Measurements from ENCODE around the gene NDC80.

NDC80 gene

GRCh38 chr18:2617401-2617998 lies 46.1 kb downstream of the NDC80 start:
- no peak for TF ChIP-seq CTCF (conservative IDR thresholded peaks at IDR 0.05; ENCODE audit: low read depth, low read length)
- H3K4me3 ChIP-seq (ENCODE audit: low read length) = no peak overlapping the region
- DNase-seq (ENCODE audit: low read depth) = no peak

- no peak for DNase-seq (ENCODE audit: low read depth)
- TF ChIP-seq CTCF (conservative IDR thresholded peaks at IDR 0.05; ENCODE audit: low read depth, low read length) = no peak
Measured at GRCh38 chr18:2618009-2618408, 46.7 kb downstream of the NDC80 start.

GRCh38 chr18:2625217-2625616 lies 53.9 kb downstream of the NDC80 start:
- TF ChIP-seq CTCF (conservative IDR thresholded peaks at IDR 0.05; ENCODE audit: low read depth, low read length) = no peak
- DNase-seq (ENCODE audit: low read depth) = no peak
- H3K4me3 ChIP-seq (ENCODE audit: low read length) = no peak overlapping the region

More at GRCh38 chr18:2618009-2618408, 46.7 kb downstream of the NDC80 start:
- no peak overlapping the region for H3K4me3 ChIP-seq (ENCODE audit: low read length)

GRCh38 chr18:2627821-2628276 lies 56.5 kb downstream of the NDC80 start:
- no peak for DNase-seq (ENCODE audit: low read depth)
- no peak overlapping the region for H3K4me3 ChIP-seq (ENCODE audit: low read length)
- TF ChIP-seq CTCF (conservative IDR thresholded peaks at IDR 0.05; ENCODE audit: low read depth, low read length) = no peak

- no peak overlapping the region for H3K4me3 ChIP-seq (ENCODE audit: low read length)
- TF ChIP-seq CTCF (conservative IDR thresholded peaks at IDR 0.05; ENCODE audit: low read depth, low read length) = no peak
- no peak for DNase-seq (ENCODE audit: low read depth)
Measured at GRCh38 chr18:2629003-2629402, 57.6 kb downstream of the NDC80 start.

- TF ChIP-seq CTCF (conservative IDR thresholded peaks at IDR 0.05; ENCODE audit: low read depth, low read length) = no peak
- DNase-seq (ENCODE audit: low read depth) = no peak
- no peak overlapping the region for H3K4me3 ChIP-seq (ENCODE audit: low read length)
Measured at GRCh38 chr18:2635586-2635985, 64.2 kb downstream of the NDC80 start.

GRCh38 chr18:2636126-2636631 lies 64.8 kb downstream of the NDC80 start:
- no peak overlapping the region for H3K4me3 ChIP-seq (ENCODE audit: low read length)
- TF ChIP-seq CTCF (conservative IDR thresholded peaks at IDR 0.05; ENCODE audit: low read depth, low read length) = no peak
- DNase-seq (ENCODE audit: low read depth) = no peak

Measured in retinal pigment epithelial cell (primary cell).